SU-DHL-6 (cell line): ENCODE measurements around the gene IFI30.

Experiments
- EZH2phosphoT487 ChIP-seq: fragments of 200-600 bp; sonication (generic), shearing (Covaris generic); conservative IDR thresholded peaks from 2 replicates; pipeline ENCODE4 v1.6.1; 2018; ENCODE audit warnings: mild to moderate bottlenecking, antibody characterized with exemption, low read length, moderate library complexity, mixed read lengths
- TF ChIP-seq, protein P1 (sequence below): fragments of 200-600 bp; sonication (generic); IDR thresholded peaks from one replicate; pipeline ENCODE4 v1.5.1; 2017; ENCODE audit warnings: antibody characterized with exemption, mild to moderate bottlenecking, low read length, moderate library complexity; ENCODE audit not compliant: insufficient read depth, poor library complexity, severe bottlenecking

- TF ChIP-seq, protein P1, sequence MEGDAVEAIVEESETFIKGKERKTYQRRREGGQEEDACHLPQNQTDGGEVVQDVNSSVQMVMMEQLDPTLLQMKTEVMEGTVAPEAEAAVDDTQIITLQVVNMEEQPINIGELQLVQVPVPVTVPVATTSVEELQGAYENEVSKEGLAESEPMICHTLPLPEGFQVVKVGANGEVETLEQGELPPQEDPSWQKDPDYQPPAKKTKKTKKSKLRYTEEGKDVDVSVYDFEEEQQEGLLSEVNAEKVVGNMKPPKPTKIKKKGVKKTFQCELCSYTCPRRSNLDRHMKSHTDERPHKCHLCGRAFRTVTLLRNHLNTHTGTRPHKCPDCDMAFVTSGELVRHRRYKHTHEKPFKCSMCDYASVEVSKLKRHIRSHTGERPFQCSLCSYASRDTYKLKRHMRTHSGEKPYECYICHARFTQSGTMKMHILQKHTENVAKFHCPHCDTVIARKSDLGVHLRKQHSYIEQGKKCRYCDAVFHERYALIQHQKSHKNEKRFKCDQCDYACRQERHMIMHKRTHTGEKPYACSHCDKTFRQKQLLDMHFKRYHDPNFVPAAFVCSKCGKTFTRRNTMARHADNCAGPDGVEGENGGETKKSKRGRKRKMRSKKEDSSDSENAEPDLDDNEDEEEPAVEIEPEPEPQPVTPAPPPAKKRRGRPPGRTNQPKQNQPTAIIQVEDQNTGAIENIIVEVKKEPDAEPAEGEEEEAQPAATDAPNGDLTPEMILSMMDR = no peak
- no peak for TF ChIP-seq EZH2phosphoT487
These were observed 29.3 kb upstream of the IFI30 start for GRCh38 chr19:18144361-18144760.
